GM10847 (cell line): ENCODE results near the gene FYB2.

Experiments used
- POLR2A ChIP-seq: IDR thresholded peaks from 2 replicates; pipeline ENCODE4 v1.6.1; 2011; ENCODE audit not compliant: insufficient read length; ENCODE audit errors: extremely low read depth

Gene FYB2

DNA sequence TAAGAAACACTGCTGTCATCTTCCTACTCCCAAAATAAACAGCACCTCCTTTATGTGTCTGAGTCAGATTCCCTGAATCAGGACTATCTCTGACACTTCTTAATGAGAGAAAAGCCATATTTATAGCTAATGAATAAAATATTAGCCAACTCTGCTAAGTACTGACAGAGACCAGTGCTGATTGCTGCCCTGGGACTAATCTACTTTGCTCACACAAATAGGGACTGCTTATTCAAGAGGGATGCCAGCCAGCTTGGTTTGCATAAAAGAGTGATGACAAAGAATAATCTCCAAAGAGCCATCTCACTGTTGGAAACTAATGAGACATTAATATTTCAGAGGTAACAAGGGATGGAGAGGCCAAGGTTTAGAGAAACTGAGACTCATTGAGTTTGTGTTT, 36.4 kb downstream of the FYB2 start:
- TF ChIP-seq POLR2A = no peak

DNA sequence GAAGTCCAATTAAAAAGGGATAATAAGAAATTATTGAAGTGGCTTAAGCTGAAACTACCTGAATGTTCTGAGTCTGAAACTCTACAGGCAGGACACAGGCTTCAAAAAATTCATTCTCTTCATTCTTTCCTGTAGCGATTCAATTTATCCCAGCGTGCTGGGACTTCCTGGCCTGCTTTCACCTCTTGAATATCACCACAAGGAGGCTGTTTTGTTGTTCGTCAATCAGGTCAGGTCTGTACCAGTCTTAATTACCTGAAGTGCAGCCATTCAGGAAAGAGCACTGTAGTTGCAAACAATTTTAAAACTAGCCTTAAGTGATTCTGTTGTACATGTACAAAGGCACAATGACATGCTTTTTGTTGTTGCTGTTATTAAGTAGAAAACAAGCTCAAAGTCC, 38.4 kb downstream of the FYB2 start:
- TF ChIP-seq POLR2A = no peak

DNA sequence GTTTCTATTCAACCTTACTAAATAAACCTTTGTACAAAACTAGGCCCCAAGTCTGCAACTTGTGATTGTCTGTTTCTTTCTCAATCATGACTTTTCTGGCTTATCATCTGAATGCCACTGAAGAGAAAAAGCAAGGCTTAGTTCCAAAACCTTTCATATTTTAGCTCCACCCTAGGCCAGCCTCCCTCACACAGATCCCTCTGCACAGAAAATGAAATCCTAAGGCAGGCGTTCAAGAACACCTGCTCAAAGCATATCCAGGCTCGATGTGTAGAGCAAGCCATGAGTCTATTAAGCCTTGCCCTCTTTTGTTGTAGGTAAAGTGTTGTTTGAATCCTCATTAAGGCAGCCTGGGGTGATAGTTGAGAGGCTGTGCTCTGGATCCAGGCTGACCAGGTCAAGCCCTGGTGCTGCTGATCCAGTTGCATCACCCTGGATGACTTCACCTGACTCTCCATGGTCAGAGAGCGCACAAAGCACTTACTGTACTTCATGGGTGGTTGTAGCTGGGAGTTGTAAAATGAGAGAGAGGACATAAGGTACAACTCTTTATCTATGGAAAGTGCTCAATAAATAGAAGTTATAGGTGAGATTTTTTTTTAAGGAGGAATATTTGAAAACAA, 39.0 kb downstream of the FYB2 start:
- no peak for TF ChIP-seq POLR2A

DNA sequence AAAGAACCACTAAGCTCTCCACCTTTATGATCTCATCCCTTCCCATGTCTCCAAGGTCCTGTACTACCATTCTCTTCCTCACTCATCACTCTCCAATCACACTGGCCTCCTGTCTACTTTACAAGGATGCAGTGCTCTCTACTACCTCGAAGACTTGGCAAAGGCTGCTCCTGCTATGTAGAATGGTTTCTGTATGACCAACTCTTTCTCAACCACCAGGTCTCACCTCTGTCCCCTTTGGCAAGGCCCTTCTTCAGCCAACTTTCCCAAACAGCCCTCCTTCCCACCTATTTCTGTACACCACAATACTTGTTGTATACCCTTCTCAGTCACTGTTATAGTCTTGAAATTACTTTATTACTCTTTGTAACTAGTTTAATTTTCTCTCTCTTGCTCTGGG, 41.2 kb downstream of the FYB2 start:
- TF ChIP-seq POLR2A = no peak

DNA sequence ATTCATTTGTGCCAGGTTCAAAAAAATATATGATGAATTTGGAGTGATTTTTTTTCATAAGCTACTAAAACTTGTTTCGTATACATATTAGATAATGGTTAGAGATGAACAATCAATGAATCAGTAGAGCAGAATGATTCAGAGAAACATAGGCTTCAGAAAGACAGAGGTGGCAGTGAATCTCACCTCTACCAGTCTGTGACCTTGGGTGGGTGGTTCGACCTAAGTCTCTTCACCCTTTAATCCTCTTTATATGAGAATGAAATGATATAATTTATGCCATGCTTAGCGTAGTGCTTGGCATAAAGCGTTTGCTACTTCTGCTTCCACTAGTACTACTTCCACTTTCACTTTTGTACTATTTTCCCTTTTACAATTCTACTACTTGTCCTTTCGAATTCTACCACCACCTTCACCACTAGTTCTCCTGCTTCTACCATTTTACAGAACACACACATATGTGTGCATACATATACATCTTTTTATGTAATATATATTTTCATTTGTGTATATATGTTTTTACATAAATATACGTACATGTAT, 45.1 kb downstream of the FYB2 start:
- no peak for TF ChIP-seq POLR2A

DNA sequence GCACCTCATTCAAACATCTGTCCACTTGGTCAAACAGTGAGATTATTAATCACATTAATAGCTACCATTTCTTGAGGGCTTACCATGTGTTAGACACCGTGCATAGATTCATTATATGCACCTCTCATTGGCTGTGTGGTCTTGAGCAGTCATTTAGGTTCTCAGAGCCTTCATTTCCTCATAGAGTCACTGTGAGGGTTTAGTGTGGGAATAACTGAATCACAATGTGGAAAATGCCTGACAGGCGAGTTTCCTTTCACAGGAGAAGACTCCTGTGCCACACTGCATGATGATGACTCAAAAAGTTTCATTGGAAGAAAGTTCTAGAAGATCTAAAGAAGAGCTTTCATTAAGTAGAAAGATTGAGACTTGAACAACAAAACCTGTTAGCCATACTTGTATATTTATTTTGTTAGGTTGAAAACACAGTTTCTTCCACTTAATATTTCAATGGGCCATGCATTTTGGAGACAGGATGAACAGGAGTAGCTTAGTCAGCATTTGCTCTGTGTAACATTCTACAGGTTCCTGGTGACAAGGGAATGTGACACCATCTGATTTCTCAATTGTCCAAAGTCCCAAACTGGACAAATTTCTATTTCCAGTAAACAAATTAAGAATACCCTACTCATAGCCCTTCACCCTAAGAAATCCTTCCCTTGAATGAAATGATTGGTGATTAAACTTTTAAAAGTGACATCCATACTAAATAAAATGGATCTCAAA, 45.7 kb downstream of the FYB2 start:
- TF ChIP-seq POLR2A = no peak

DNA sequence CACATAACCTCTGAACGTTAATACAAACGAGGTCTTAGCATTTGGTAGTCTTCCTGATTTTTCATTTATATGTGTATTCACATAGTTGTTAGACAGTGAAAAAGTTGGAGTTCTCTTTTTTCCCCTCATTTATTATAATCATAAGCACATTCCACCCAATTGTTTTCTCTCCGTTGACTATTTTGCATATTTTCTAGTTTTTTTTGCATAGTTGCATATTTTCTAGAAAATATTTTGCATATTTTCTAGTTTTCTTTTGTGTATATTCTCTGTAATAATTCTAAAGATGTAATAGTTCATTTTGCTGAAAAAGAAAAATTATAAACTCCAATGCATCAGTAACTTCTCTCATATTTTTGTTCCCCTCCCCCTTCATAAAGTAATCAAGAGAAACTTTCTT, 47.5 kb downstream of the FYB2 start:
- no peak for TF ChIP-seq POLR2A

DNA sequence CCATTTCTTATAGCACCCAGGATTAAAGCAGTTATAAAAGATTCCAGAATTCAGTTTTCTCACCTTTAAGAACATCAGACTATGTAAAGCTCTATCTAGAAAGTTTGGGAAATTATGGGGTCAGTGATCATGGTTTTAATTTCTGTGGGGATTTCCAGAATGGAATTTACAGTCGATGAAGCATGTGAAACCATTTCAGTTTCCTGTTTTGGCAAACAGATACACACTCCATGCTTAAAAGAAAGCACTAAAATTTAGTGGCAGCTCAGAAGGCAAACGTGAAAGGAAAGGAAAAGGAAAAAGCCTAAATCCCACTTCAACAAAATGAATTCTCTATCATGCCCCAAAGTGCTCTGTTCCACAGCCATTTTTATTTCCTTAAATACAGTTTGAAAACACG, 60.4 kb downstream of the FYB2 start:
- TF ChIP-seq POLR2A = no peak

DNA sequence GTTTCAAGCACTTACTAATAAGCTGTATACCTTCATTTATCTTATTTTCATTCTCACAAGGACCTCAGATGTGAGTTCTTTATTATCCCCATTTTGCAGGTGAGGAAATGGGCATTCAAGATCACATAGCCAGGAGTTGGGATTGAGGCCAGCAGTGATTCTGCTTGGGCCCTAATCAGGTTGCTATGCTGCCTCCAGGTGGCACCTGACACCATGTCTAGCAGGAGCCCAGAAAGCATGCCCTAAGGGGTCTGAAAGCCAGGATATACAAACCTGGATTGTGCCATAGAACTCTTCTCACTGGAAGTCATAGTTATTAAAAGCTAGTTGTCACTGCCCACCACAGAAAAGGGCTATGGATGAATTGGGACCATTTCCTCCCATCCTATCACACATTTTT, 61.1 kb downstream of the FYB2 start:
- TF ChIP-seq POLR2A = no peak

DNA sequence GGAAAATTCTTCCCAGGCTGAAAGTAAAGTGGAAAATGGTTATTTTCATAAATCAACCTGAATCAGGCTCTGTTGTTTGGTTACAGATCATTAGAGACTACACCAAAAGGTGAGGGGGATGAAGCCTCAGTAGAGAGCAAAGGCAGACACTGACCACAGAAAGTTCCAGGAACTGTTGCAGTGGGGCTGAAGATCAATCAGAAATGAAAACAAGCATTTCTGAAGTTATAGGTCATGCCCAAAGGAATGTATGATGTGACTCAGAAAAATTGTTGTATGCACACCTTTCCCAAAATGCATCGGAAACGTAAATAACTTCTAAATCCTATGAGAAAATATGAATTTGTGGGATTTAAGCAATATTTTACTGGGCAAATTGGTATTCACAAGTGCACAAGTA, 63.3 kb downstream of the FYB2 start:
- TF ChIP-seq POLR2A = no peak

DNA sequence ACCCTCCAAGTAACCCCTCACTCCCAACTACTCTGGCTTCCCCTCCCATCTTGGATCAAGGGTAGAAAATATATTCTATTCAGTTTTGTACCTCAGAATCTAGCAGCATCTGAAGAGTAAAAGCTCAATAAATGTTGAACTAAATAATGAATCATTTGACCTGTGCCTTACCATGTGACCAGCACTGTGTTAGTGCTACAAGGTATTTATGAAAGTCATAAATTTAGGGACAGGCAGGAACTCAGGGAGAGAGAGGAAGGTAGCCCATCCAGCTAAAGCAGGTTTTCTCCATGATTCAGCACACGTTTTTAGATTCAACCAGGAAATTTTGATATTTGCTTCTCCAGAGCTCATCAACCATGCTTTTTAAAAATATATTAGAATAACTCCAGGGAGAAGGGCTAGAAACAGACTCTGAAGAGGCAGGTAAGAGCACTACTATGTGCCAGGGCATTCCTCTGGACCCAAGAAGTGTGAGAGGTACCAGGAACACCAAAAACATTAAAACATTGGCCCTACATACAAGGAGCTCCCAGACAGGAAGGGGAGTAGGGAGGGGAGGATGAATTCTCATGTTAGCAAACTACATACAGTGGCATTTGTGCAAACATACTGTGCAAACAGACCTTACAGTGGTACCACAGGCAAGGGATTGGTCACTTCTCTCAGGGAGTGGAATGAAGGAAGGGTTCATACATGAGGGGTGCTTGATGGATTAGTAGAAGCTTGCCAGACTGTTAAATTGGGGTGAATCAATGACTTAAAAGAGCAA, 64.3 kb downstream of the FYB2 start:
- TF ChIP-seq POLR2A = no peak

DNA sequence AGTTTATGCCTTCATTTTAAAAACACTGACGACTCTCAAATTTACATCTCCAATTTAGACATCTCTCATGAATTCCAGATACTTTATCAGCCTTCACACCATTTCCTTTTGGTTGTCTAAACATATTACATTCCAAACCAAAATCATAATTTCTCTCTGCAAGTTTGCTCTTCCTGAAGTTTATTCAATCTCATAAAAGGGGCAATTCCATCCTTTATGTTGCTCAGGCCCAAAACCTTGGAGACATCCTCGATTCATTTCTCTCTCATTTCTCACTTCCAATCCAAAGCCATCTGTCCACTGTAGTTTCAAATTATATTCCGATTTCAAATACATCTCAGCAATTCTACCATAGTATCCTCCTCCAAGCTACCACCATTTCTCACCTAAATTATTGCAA, 74.0 kb downstream of the FYB2 start:
- no peak for TF ChIP-seq POLR2A

DNA sequence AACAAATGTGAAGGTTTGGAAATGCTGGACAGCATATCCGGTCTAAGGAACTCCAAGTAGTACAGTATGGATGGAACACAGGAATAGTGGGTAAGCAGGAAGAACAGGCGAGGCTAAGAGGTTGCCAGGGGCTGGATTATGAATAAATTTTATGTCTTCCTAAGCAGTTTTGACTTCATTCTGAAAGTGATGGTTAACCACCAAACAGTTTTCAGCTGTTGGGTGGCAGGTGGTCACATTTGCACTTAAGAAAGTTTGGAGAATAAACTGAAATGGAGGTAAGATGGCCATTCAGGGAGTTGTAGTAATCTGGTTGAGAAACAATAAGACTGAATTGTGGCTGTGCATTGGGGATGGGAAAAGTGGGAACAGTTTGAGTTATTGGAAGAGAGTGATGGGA, 90.2 kb downstream of the FYB2 start:
- TF ChIP-seq POLR2A = no peak

DNA sequence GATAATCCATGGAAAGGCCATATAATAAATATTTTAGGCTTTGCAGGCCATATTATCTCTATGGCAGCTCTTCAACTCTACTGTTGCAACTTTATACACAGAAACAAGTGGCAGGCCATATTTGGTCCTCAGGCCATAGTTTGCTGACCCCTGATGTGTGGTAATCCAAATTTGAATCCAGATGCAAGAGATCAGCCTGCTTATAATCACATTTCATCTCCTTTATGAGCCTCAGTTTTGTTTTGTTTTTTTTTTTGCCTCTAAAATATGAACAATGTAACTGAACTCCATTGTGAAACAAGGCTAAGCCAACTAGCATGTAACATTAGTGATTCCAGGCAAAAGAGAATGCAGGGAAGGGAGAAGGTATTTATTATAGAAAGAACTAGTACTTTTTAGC, 92.5 kb downstream of the FYB2 start:
- TF ChIP-seq POLR2A = no peak

DNA sequence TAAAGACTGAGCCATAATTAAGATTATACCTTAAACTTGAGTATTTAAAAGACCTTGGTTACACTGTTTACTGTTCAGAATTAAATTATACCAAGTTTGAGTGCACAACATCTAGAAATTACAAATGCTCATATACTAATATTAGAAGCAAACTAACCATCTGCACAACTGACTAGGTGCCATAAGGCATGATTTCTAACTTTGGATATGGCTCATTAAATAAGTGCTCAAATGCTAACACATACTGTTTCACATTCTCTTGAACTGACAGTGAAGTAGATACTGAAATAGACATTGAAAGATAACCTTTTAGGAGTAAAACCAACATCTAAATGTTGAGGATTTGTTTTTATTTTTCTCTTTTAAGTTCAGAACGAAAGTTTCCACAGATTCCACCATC, 100.0 kb downstream of the FYB2 start:
- TF ChIP-seq POLR2A = no peak

DNA sequence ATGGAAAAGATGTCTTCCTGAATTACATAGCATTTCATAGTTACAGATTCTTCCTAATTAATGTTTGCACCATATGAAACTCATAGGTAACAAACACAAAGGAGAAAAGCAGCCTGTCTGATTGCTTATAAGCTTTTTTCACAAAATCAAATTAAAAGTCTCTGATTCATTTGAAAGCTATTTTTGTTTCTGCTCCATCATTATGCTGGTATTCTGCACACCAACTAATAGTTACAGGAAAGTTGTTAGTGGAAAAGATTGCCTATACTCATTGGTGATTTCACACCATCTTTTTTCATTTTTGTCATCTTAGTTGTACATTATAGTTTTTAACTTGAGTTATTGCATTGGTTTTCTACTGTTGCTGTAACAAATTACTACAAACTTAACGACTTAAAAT, 104.0 kb downstream of the FYB2 start:
- no peak for TF ChIP-seq POLR2A
